Urinary bladder (tissue), 4 donors: Measurements from ENCODE around the gene SOCS4. TPM values are rescaled to one million over a fixed set of nuclear protein-coding genes. Genes with fewer than 3 reads are reported as not detected.
A peak's percentile ranks its signal among the peaks of the same experiment; 100 is the strongest.
"Not testable (repeated sequence)": the region's sequence is repeated elsewhere in the genome, so short reads cannot be mapped to it uniquely, and the experiment has no call there.

Experiments used
- DNase-seq: peaks from one replicate; pipeline ENCODE4 v3.0.0-alpha.2; 2015; ENCODE audit errors: extremely low spot score
- H3K27ac ChIP-seq: one replicate; pipeline ENCODE4 v1.5.1; 2013; ENCODE audit warnings: low read depth, mild to moderate bottlenecking, moderate library complexity
- H3K36me3 ChIP-seq: one replicate; pipeline ENCODE4 v1.6.1; 2013; ENCODE audit warnings: mild to moderate bottlenecking, moderate library complexity; ENCODE audit not compliant: insufficient read depth
- H3K4me1 ChIP-seq: one replicate; pipeline ENCODE4 v1.6.1; 2013; ENCODE audit warnings: mild to moderate bottlenecking, moderate library complexity; ENCODE audit not compliant: insufficient read depth
- H3K4me3 ChIP-seq: one replicate; pipeline ENCODE4 v1.5.1; 2013; ENCODE audit warnings: low read depth, low read length
- WGBS: extraction: QIAGEN DNeasy Blood & Tissue Kit; methylation state at CpG from one replicate; pipeline ENCODE4 v1.1.7; 2013; 5-methylcytosine and 5-hydroxymethylcytosine counted together
- polyA plus RNA-seq: library from polyadenylated mRNA; stranded (reverse); fragments of 200-250 nt; gene quantifications from one replicate; pipeline ENCODE4 v1.2.3, GENCODE V29; 2013
- total RNA-seq: library from RNA; depleted of rRNA; stranded (reverse); fragments of >200 nt; gene quantifications from one replicate; pipeline ENCODE4 v1.2.3, GENCODE V29; 2014
- donor health status: healthy with polysubstance abuse.
- donor health status: healthy.

SOCS4 gene
- total and polyA plus RNA-seq, 2 donors = 7.8 to 32.9 TPM

DNA sequence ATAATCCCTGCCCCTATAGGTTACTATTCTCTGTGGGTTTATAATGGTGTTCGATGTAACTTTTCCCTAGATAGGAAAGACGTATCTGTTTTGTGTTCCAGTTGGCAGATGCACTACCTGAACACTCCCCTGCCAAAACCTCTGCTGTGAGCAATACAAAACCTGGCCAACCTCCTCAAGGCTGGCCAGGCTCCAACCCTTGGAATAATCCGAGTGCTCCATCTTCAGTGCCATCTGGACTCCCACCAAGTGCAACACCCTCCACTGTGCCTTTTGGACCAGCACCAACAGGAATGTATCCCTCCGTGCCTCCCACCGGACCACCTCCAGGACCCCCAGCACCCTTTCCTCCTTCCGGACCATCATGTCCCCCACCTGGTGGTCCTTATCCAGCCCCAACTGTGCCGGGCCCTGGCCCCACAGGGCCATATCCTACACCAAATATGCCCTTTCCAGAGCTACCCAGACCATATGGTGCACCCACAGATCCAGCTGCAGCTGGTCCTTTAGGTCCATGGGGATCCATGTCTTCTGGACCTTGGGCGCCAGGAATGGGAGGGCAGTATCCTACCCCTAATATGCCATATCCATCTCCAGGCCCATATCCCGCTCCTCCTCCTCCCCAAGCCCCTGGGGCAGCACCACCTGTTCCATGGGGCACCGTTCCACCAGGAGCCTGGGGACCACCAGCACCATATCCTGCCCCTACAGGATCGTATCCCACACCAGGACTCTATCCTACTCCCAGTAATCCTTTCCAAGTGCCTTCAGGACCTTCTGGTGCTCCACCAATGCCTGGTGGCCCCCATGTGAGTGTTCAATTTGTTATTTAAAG lies 35.7 kb downstream of the SOCS4 start:
- 65% methylated on average over 11 of the region's 11 CpGs for WGBS
- Histone ChIP-seq H3K27ac (no peak overlapping the region), H3K4me3 (no peak overlapping the region), H3K4me1 (no peaks in the 10 kb centered on the region), H3K36me3 (peaks cover 2% of the 10 kb centered on the region)
- DNase-seq = no peak

DNA sequence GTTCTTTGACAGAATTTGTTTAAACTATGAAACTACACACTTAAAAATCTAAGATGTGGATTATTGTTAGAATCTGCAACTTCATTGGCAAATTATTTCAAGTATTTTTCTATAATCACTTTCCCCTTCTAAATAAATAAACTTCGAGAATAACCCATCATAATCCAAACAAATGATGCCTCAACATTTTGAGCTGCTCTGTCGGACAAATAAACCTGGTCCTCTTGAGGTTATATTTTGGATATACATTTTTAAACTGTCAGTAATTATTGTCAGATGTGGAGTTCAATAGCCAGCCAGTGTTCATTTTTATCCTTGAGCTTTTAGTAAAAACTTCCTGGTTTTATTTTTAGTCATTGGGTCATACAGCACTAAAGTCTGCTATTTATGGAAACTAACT lies 37.9 kb downstream of the SOCS4 start:
- WGBS = 41% methylated on average over 2 of the region's 2 CpGs
- not testable (repeated sequence) for H3K4me1 ChIP-seq, H3K4me3 ChIP-seq, H3K27ac ChIP-seq, H3K36me3 ChIP-seq, DNase-seq

DNA sequence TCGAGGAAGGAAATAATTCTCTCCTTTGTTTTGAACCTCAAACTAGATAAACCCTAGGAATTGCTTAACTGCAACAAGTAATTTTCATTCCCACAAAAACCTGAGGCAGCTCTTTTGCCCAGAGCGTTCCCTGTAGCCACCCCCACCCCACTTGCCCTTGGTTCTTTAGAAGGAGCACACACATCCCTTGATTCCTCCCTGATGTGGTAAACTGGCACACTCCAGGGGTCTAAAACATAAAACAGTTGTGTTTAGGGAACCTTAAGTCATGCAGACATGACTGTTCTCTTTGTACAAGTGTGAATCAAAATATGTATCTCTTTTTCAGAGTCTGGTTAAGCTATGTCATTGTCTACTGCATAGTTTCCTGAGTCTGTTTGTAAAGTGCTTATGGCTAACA lies 38.4 kb downstream of the SOCS4 start:
- Histone ChIP-seq H3K36me3 (peaks cover 2% of the 10 kb centered on the region), H3K4me3 (no peak overlapping the region), H3K27ac (no peak overlapping the region), H3K4me1 (no peaks in the 10 kb centered on the region)
- WGBS = 55% methylated on average over 2 of the region's 2 CpGs
- no peak for DNase-seq

GRCh38 chr14:55066223-55066622 lies 39.2 kb downstream of the SOCS4 start:
- WGBS = 98% methylated on average over 1 of the region's 1 CpG
- no peak for DNase-seq
- Histone ChIP-seq H3K36me3 (peaks cover 2% of the 10 kb centered on the region), H3K4me1 (no peaks in the 10 kb centered on the region), H3K27ac (no peak overlapping the region), H3K4me3 (no peak overlapping the region)

DNA sequence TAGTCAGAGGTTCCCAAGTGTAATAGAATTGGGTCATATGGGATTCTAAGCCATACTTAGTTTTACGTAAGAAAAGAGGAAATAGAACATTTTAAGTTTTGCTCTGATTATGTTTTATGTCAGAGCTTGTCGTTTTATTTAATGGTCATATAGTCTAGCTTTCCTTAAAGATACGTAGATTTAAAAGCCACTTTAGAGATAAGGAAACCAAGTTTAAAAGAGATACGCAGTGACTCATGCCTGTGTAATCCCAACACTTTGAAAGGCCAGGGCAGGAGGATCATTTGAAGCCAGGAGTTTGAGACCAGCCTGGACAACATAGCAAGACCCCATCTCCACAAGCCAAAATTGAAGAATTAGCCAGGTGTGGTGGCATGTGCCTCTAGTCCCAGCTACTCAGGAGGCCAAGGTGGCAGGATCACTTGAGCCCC lies 44.0 kb downstream of the SOCS4 start:
- WGBS = 34% methylated on average over 4 of the region's 4 CpGs
- no peaks in the 10 kb centered on the region for H3K4me1 ChIP-seq
- no peak overlapping the region for H3K4me3 ChIP-seq
- no peak overlapping the region for H3K27ac ChIP-seq
- no peaks in the 10 kb centered on the region for H3K36me3 ChIP-seq
- DNase-seq = no peak

- no peaks in the 10 kb centered on the region for H3K36me3 ChIP-seq
- no peak overlapping the region for H3K4me3 ChIP-seq
- DNase-seq = no peak
- no peaks in the 10 kb centered on the region for H3K4me1 ChIP-seq
- peak overlapping the region; percentile 32 for H3K27ac ChIP-seq
- 24% methylated on average over 10 of the region's 10 CpGs for WGBS
Observed at GRCh38 chr14:55071870-55072640, 45.0 kb downstream of the SOCS4 start.

- no peaks in the 10 kb centered on the region for H3K4me1 ChIP-seq
- no peak overlapping the region for H3K4me3 ChIP-seq
- 23% methylated on average over 2 of the region's 2 CpGs for WGBS
- DNase-seq = no peak
- no peak overlapping the region for H3K27ac ChIP-seq
- H3K36me3 ChIP-seq = no peaks in the 10 kb centered on the region
Observed at GRCh38 chr14:55073856-55074255, 46.8 kb downstream of the SOCS4 start.

DNA sequence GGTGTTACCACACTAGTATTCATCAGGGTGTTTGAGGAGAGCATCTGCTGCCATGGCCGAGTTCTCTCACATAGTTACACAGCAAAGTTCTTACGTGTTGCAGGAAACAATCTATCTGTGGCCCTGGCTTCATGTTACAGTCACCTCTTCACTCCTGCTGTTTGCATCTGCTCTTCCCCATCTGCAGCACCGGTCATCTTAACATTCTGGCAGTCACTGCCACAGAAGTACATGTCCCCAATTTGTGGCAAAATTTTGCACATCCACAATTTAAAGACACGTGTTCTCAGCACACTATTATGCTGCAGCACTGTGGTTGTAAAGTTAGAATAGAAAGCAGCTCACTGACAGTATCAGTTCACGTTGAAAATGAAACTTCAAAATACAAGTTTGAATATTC lies 47.6 kb downstream of the SOCS4 start:
- H3K27ac ChIP-seq = no peak overlapping the region
- H3K4me3 ChIP-seq = no peak overlapping the region
- no peaks in the 10 kb centered on the region for H3K4me1 ChIP-seq
- WGBS = 20% methylated on average over 5 of the region's 5 CpGs
- H3K36me3 ChIP-seq = no peaks in the 10 kb centered on the region
- no peak for DNase-seq

DNA sequence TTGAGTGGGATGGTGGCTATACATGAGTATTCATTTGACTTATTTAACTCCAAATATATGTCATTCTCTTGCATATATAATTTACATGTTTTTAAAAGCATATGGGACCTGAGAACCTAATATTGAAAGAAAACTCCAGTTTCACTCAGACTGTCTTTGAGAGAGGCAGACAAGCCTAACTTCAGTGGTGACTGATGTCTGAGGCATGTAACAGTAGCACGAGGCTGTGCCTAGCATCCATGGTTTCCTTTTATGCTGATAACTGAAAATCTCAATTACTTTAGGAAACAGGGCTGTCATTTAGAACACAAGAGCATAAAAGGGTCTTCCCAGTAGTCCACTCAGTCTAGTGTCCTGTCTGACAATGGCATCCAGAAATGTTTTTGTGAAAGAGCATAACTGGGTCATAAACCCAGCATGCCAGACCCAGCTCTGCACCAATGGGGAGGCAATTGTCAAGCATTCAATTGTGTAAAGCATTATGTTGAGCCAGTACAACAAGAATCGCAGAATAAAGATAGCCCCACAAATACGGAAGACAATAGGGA lies 48.7 kb downstream of the SOCS4 start:
- 90% methylated on average over 3 of the region's 3 CpGs for WGBS
- Histone ChIP-seq H3K4me1 (no peaks in the 10 kb centered on the region), H3K27ac (no peak overlapping the region), H3K36me3 (no peaks in the 10 kb centered on the region), H3K4me3 (no peak overlapping the region)
- no peak for DNase-seq

- H3K4me3 ChIP-seq = no peak overlapping the region
- no peak overlapping the region for H3K27ac ChIP-seq
- no peaks in the 10 kb centered on the region for H3K4me1 ChIP-seq
- 75% methylated on average over 17 of the region's 17 CpGs for WGBS
- no peaks in the 10 kb centered on the region for H3K36me3 ChIP-seq
- DNase-seq = no peak
Observed at GRCh38 chr14:55077170-55078151, 50.4 kb downstream of the SOCS4 start.

DNA sequence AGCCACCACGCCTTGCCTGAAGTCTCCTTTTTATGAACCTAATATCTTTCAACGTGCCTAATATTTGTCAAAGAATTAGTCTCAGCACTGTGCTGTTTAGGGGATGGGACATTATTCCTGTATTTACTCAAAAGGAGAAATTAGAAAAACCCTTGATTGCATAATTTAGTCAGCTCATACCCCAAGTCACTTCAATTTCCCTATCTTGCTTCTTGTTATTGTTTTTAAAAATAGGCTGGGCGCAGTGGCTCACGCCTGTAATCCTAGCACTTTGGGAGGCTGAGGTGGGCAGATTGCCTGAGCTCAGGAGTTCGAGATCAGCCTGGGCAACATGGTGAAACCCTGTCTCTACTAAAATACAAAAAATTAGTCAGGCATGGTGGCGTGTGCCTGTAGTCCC lies 52.9 kb downstream of the SOCS4 start:
- not testable (repeated sequence) for H3K4me3 ChIP-seq, DNase-seq, H3K36me3 ChIP-seq, H3K27ac ChIP-seq, H3K4me1 ChIP-seq
- WGBS = 86% methylated on average over 6 of the region's 6 CpGs

- H3K4me1 ChIP-seq = no peaks in the 10 kb centered on the region
- no peak overlapping the region for H3K4me3 ChIP-seq
- H3K27ac ChIP-seq = no peak overlapping the region
- no peaks in the 10 kb centered on the region for H3K36me3 ChIP-seq
- no peak for DNase-seq
Observed at GRCh38 chr14:55084401-55085059, 57.5 kb downstream of the SOCS4 start.
